Activated B cell treated with CpG ODN at 0.5 μM for 24 hours (primary cell): ENCODE data around the gene KAT6B. TPM values are rescaled to one million over a fixed set of nuclear protein-coding genes. Genes with fewer than 3 reads are reported as not detected.

Experiments used
- ATAC-seq: fragments of 200-7000 bp; cut with Tn5 transposase; one replicate; pipeline ENCODE4 v1.10.0; 2021; ENCODE audit warnings: low read depth, mild to moderate bottlenecking, moderate library complexity
- CTCF ChIA-PET: fragments of 350-600 bp; sonication (Branson Sonifier 250); formaldehyde crosslinking; loops from one replicate; lab custom pipeline; 2021; ENCODE audit warnings: antibody characterized with exemption; lab: Charles Lee
- POLR2A ChIA-PET: fragments of 350-600 bp; sonication (Branson Sonifier 250); formaldehyde crosslinking; loops from one replicate; lab custom pipeline; 2021; ENCODE audit warnings: antibody characterized with exemption; lab: Charles Lee
- DNase-seq: peaks from one replicate; pipeline ENCODE4 v3.0.0; 2022
- H3K27ac Mint-ChIP-seq: one replicate; pipeline ENCODE4 v1.8.0; 2020; ENCODE audit warnings: mixed read lengths
- H3K27me3 Mint-ChIP-seq: one replicate; pipeline ENCODE4 v1.8.0; 2021; ENCODE audit warnings: mixed read lengths
- H3K36me3 Mint-ChIP-seq: one replicate; pipeline ENCODE4 v1.8.0; 2021; ENCODE audit warnings: low read depth, mixed read lengths
- H3K4me1 Mint-ChIP-seq: one replicate; pipeline ENCODE4 v1.8.0; 2021; ENCODE audit warnings: mixed read lengths
- H3K4me3 Mint-ChIP-seq: one replicate; pipeline ENCODE4 v1.8.0; 2020; ENCODE audit warnings: mild to moderate bottlenecking, mixed read lengths
- H3K9me3 Mint-ChIP-seq: one replicate; pipeline ENCODE4 v1.8.0; 2020; ENCODE audit warnings: mixed read lengths
- CTCF ChIP-seq: fragments of 200-600 bp; IDR thresholded peaks from one replicate; pipeline ENCODE4 v1.8.0; 2022; ENCODE audit warnings: antibody characterized with exemption, mild to moderate bottlenecking
- intact Hi-C: fragments of 100-400 bp; cut with micrococcal nuclease; formaldehyde crosslinking; loops from one replicate; pipeline ENCODE4 v1.15.1; 2024
- total RNA-seq: library from RNA; stranded (reverse); gene quantifications from 2 replicates; pipeline ENCODE4 v1.2.3, GENCODE V29; 2022

Gene KAT6B
- total RNA-seq, 1 donor from 2014 or later: 45.2 TPM

GRCh38 chr10:74944205-74944604 is 117.8 kb downstream of the KAT6B start:
- Mint-ChIP-seq H3K9me3 (peaks cover 3% of the 10 kb centered on the region), H3K4me3 (no peak overlapping the region), H3K27ac (no peak overlapping the region), H3K27me3 (no peaks in the 10 kb centered on the region), H3K4me1 (peaks cover 10% of the 10 kb centered on the region), H3K36me3 (peaks cover 5% of the 10 kb centered on the region)
- intact Hi-C loops: no loop called here
- DNase-seq (no peak), ATAC-seq (no peak)
- CTCF ChIA-PET: no interaction called here
- POLR2A ChIA-PET: interaction anchor here (0.7 kb wide), 1 partner anchor 248 kb away, joined by 5 read pairs; no protein-coding TSS in a partner anchor
- no peak for TF ChIP-seq CTCF

- intact Hi-C loops: loop anchor here (2.0 kb wide), 1 partner anchor 19 kb away; no protein-coding TSS in a partner anchor
- ChIA-PET POLR2A (no interaction called here), CTCF (no interaction called here)
- peaks cover 3% of the 10 kb centered on the region for H3K9me3 Mint-ChIP-seq
- H3K4me3 Mint-ChIP-seq: no peak overlapping the region
- H3K27ac Mint-ChIP-seq: no peak overlapping the region
- H3K4me1 Mint-ChIP-seq: peaks cover 16% of the 10 kb centered on the region
- no peaks in the 10 kb centered on the region for H3K27me3 Mint-ChIP-seq
- DNase-seq (no peak), ATAC-seq (no peak)
- H3K36me3 Mint-ChIP-seq: peaks cover 2% of the 10 kb centered on the region
- TF ChIP-seq CTCF: no peak
Observed at GRCh38 chr10:74947781-74948401, 121.5 kb downstream of the KAT6B start.

- CTCF ChIA-PET: no interaction called here
- no peak for TF ChIP-seq CTCF
- intact Hi-C loops: no loop called here
- Mint-ChIP-seq H3K9me3 (peaks cover 2% of the 10 kb centered on the region), H3K4me1 (peaks cover 18% of the 10 kb centered on the region), H3K27me3 (no peaks in the 10 kb centered on the region), H3K36me3 (no peaks in the 10 kb centered on the region), H3K27ac (no peak overlapping the region), H3K4me3 (no peak overlapping the region)
- DNase-seq (no peak), ATAC-seq (no peak)
- POLR2A ChIA-PET: no interaction called here
Observed at GRCh38 chr10:74949034-74949832, 122.8 kb downstream of the KAT6B start.

- no peaks in the 10 kb centered on the region for H3K27me3 Mint-ChIP-seq
- DNase-seq (no peak), ATAC-seq (no peak)
- ChIA-PET CTCF (no interaction called here), POLR2A (no interaction called here)
- intact Hi-C loops: no loop called here
- H3K36me3 Mint-ChIP-seq: no peaks in the 10 kb centered on the region
- peaks cover 18% of the 10 kb centered on the region for H3K4me1 Mint-ChIP-seq
- peaks cover under 1% of the 10 kb centered on the region for H3K9me3 Mint-ChIP-seq
- H3K27ac Mint-ChIP-seq: no peak overlapping the region
- no peak for TF ChIP-seq CTCF
- no peak overlapping the region for H3K4me3 Mint-ChIP-seq
Observed at GRCh38 chr10:74949843-74950765, 123.7 kb downstream of the KAT6B start.
